ENCODE measurements around the gene PIK3C2B.

- TF ChIP-seq CTCF (IDR thresholded peaks at IDR 0.05): no peak
- no peak for TF ChIP-seq POLR2A (IDR thresholded peaks at IDR 0.05)
- TF ChIP-seq EP300 (IDR thresholded peaks at IDR 0.05; ENCODE audit: low read depth): no peak
These were observed 7.6 kb upstream of the PIK3C2B start for GRCh38 chr1:204502241-204502640.

Data from transverse colon (tissue), 3 donors.